Effector memory CD4-positive, alpha-beta T cell (primary cell): ENCODE data around the gene VPS41.

Source experiments
- DNase-seq, 3 donors: peaks; one replicate each; pipeline ENCODE4 v3.0.0-alpha.2; 2020
- H3K27ac ChIP-seq: 2 replicates; pipeline ENCODE4 v1.7.0; 2013; ENCODE audit warnings: mild to moderate bottlenecking, low read length, moderate library complexity; ENCODE audit not compliant: insufficient read depth, poor library complexity, severe bottlenecking
- H3K27me3 ChIP-seq: replicated peaks from 2 replicates; pipeline ENCODE4 v1.7.0; 2013; ENCODE audit warnings: mild to moderate bottlenecking, low read length; ENCODE audit not compliant: insufficient read depth, control insufficient read depth, poor library complexity, severe bottlenecking
- H3K36me3 ChIP-seq: 2 replicates; pipeline ENCODE4 v1.7.0; 2013; ENCODE audit warnings: mild to moderate bottlenecking, low read length, moderate library complexity; ENCODE audit not compliant: control insufficient read depth, insufficient read depth
- H3K4me1 ChIP-seq: 2 replicates; pipeline ENCODE4 v1.7.0; 2013; ENCODE audit warnings: low read length, mild to moderate bottlenecking; ENCODE audit not compliant: control insufficient read depth, insufficient read depth, poor library complexity, severe bottlenecking
- H3K4me3 ChIP-seq: 2 replicates; pipeline ENCODE4 v1.7.0; 2013; ENCODE audit warnings: low read length, low read depth, mild to moderate bottlenecking; ENCODE audit not compliant: insufficient read depth, poor library complexity, severe bottlenecking
- H3K9me3 ChIP-seq: 2 replicates; pipeline ENCODE4 v1.7.0; 2013; ENCODE audit warnings: mild to moderate bottlenecking, low read length, moderate library complexity; ENCODE audit not compliant: control insufficient read depth

Gene VPS41

GRCh38 chr7:38796626-38797501 is 112.1 kb downstream of the VPS41 start:
- no peaks in the 10 kb centered on the region for H3K4me1 ChIP-seq
- no peaks in the 10 kb centered on the region for H3K36me3 ChIP-seq
- H3K9me3 ChIP-seq = no peaks in the 10 kb centered on the region
- H3K27ac ChIP-seq = no peak overlapping the region
- DNase-seq = peak in 2 of 3 donors; percentile 3 to 20
- no peak overlapping the region for H3K4me3 ChIP-seq
- no peaks in the 10 kb centered on the region for H3K27me3 ChIP-seq

GRCh38 chr7:38795593-38795992 is 113.4 kb downstream of the VPS41 start:
- H3K4me1 ChIP-seq = no peaks in the 10 kb centered on the region
- no peak for DNase-seq
- H3K4me3 ChIP-seq = no peak overlapping the region
- no peaks in the 10 kb centered on the region for H3K9me3 ChIP-seq
- H3K27ac ChIP-seq = no peak overlapping the region
- peaks cover 4% of the 10 kb centered on the region for H3K36me3 ChIP-seq
- no peaks in the 10 kb centered on the region for H3K27me3 ChIP-seq

GRCh38 chr7:38781991-38782390 is 127.0 kb downstream of the VPS41 start:
- Histone ChIP-seq H3K36me3 (no peaks in the 10 kb centered on the region), H3K27ac (no peak overlapping the region), H3K4me1 (no peaks in the 10 kb centered on the region), H3K27me3 (no peaks in the 10 kb centered on the region), H3K9me3 (no peaks in the 10 kb centered on the region), H3K4me3 (no peak overlapping the region)
- no peak for DNase-seq

GRCh38 chr7:38777609-38778008 is 131.4 kb downstream of the VPS41 start:
- peaks cover 8% of the 10 kb centered on the region for H3K36me3 ChIP-seq
- no peak overlapping the region for H3K4me3 ChIP-seq
- H3K27ac ChIP-seq = no peak overlapping the region
- no peaks in the 10 kb centered on the region for H3K9me3 ChIP-seq
- H3K27me3 ChIP-seq = no peaks in the 10 kb centered on the region
- no peaks in the 10 kb centered on the region for H3K4me1 ChIP-seq
- no peak for DNase-seq

- no peaks in the 10 kb centered on the region for H3K9me3 ChIP-seq
- no peaks in the 10 kb centered on the region for H3K27me3 ChIP-seq
- H3K4me1 ChIP-seq = no peaks in the 10 kb centered on the region
- no peak for DNase-seq
- H3K36me3 ChIP-seq = peaks cover 16% of the 10 kb centered on the region
- no peak overlapping the region for H3K4me3 ChIP-seq
- H3K27ac ChIP-seq = no peak overlapping the region
Observed at GRCh38 chr7:38775506-38776175, 133.3 kb downstream of the VPS41 start.

- Histone ChIP-seq H3K27me3 (no peaks in the 10 kb centered on the region), H3K9me3 (no peaks in the 10 kb centered on the region), H3K36me3 (peaks cover 16% of the 10 kb centered on the region), H3K27ac (no peak overlapping the region), H3K4me3 (no peak overlapping the region), H3K4me1 (no peaks in the 10 kb centered on the region)
- no peak for DNase-seq
Observed at GRCh38 chr7:38773430-38773829, 135.6 kb downstream of the VPS41 start.

- Histone ChIP-seq H3K27ac (no peak overlapping the region), H3K4me3 (no peak overlapping the region), H3K4me1 (no peaks in the 10 kb centered on the region), H3K9me3 (no peaks in the 10 kb centered on the region), H3K36me3 (peaks cover 13% of the 10 kb centered on the region), H3K27me3 (no peaks in the 10 kb centered on the region)
- no peak for DNase-seq
Observed at GRCh38 chr7:38760226-38760625, 148.8 kb downstream of the VPS41 start.

GRCh38 chr7:38759028-38759427 is 150.0 kb downstream of the VPS41 start:
- Histone ChIP-seq H3K4me1 (no peaks in the 10 kb centered on the region), H3K27ac (no peak overlapping the region), H3K9me3 (no peaks in the 10 kb centered on the region), H3K4me3 (no peak overlapping the region), H3K27me3 (no peaks in the 10 kb centered on the region), H3K36me3 (peaks cover 15% of the 10 kb centered on the region)
- no peak for DNase-seq

- no peaks in the 10 kb centered on the region for H3K27me3 ChIP-seq
- H3K36me3 ChIP-seq = peaks cover 24% of the 10 kb centered on the region
- no peaks in the 10 kb centered on the region for H3K9me3 ChIP-seq
- DNase-seq = no peak
- no peak overlapping the region for H3K27ac ChIP-seq
- H3K4me1 ChIP-seq = no peaks in the 10 kb centered on the region
- no peak overlapping the region for H3K4me3 ChIP-seq
Observed at GRCh38 chr7:38757931-38758330, 151.1 kb downstream of the VPS41 start.

GRCh38 chr7:38756521-38756920 is 152.5 kb downstream of the VPS41 start:
- no peaks in the 10 kb centered on the region for H3K9me3 ChIP-seq
- no peak overlapping the region for H3K4me3 ChIP-seq
- H3K27me3 ChIP-seq = no peaks in the 10 kb centered on the region
- peaks cover 33% of the 10 kb centered on the region for H3K36me3 ChIP-seq
- no peak for DNase-seq
- no peaks in the 10 kb centered on the region for H3K4me1 ChIP-seq
- no peak overlapping the region for H3K27ac ChIP-seq
